Keratinocyte (primary cell): ENCODE data around the gene NUP133. TPM values are rescaled to one million over a fixed set of nuclear protein-coding genes. Genes with fewer than 3 reads are reported as not detected.
A peak's percentile ranks its signal among the peaks of the same experiment; 100 is the strongest.

Experiments
- DNase-seq: peaks from one replicate; pipeline ENCODE4 v3.0.0-alpha.2; 2011; ENCODE audit warnings: low read depth, missing footprints, low spot score
- FAIRE-seq: peaks from 2 replicates; lab custom pipeline; 2011; peaks lifted over from hg19 to GRCh38; lab: Jason Lieb, UNC
- H2AFZ ChIP-seq: 2 replicates; pipeline ENCODE4 v1.6.0; 2012; ENCODE audit warnings: low read length, control low read depth, inconsistent platforms; ENCODE audit not compliant: control insufficient read depth
- H3K27ac ChIP-seq: 2 replicates; pipeline ENCODE4 v1.5.1; 2011; ENCODE audit warnings: low read length; ENCODE audit not compliant: control insufficient read depth, insufficient read depth
- H3K27me3 ChIP-seq: 3 replicates; pipeline ENCODE4 v1.6.0; 2011; ENCODE audit warnings: low read length; ENCODE audit not compliant: control insufficient read depth, insufficient read depth; ENCODE audit errors: extremely low read depth
- H3K36me3 ChIP-seq, 2 experiments: 2 replicates in 1 of 2; 3 replicates in 1 of 2; pipeline ENCODE4 v1.5.1; 2011; ENCODE audit warnings: low read length in 2 of 2, mild to moderate bottlenecking in 1 of 2; ENCODE audit not compliant: control insufficient read depth in 2 of 2, insufficient read depth in 2 of 2; ENCODE audit errors: extremely low read depth in 1 of 2
- H3K4me1 ChIP-seq: 3 replicates; pipeline ENCODE4 v1.5.1; 2011; ENCODE audit warnings: low read length; ENCODE audit not compliant: control insufficient read depth, insufficient read depth; ENCODE audit errors: extremely low read depth
- H3K4me2 ChIP-seq: 3 replicates; pipeline ENCODE4 v1.6.0; 2011; ENCODE audit warnings: low read depth, low read length; ENCODE audit not compliant: control insufficient read depth, insufficient read depth; ENCODE audit errors: extremely low read depth
- H3K4me3 ChIP-seq, 3 experiments: fragments of 200-600 bp in 1 of 3; sonication (generic) in 1 of 3; 2 replicates in 2 of 3; 3 replicates in 1 of 3; pipeline ENCODE4 v1.5.1; 2011 to 2016; ENCODE audit warnings: low read length in 3 of 3, mild to moderate bottlenecking in 3 of 3, control low read depth in 2 of 3, inconsistent platforms in 1 of 3, low read depth in 1 of 3, mixed read lengths in 1 of 3, mixed run types in 1 of 3, moderate library complexity in 1 of 3; ENCODE audit not compliant: control insufficient read depth in 2 of 3, insufficient read depth in 2 of 3; ENCODE audit errors: extremely low read depth in 1 of 3
- H3K79me2 ChIP-seq: 2 replicates; pipeline ENCODE4 v1.6.0; 2012; ENCODE audit warnings: low read length; ENCODE audit not compliant: control insufficient read depth, insufficient read depth
- H3K9ac ChIP-seq: 3 replicates; pipeline ENCODE4 v1.6.0; 2011; ENCODE audit warnings: low read length; ENCODE audit not compliant: control insufficient read depth, insufficient read depth; ENCODE audit errors: extremely low read depth
- H3K9me1 ChIP-seq: 3 replicates; pipeline ENCODE4 v1.6.0; 2011; ENCODE audit warnings: low read length; ENCODE audit not compliant: control insufficient read depth, insufficient read depth; ENCODE audit errors: extremely low read depth
- H3K9me3 ChIP-seq: 2 replicates; pipeline ENCODE4 v1.5.1; 2012; ENCODE audit warnings: low read depth, low read length; ENCODE audit not compliant: control insufficient read depth
- H4K20me1 ChIP-seq: 3 replicates; pipeline ENCODE4 v1.6.0; 2011; ENCODE audit warnings: low read length; ENCODE audit not compliant: control insufficient read depth, insufficient read depth; ENCODE audit errors: extremely low read depth
- EZH2 ChIP-seq: IDR thresholded peaks from one replicate; pipeline ENCODE4 v1.6.1; 2012; ENCODE audit warnings: inconsistent platforms, mild to moderate bottlenecking, low read length, moderate library complexity
- dilution Hi-C: fragments of 300-500 bp; cut with MboI; formaldehyde crosslinking; loops from one replicate; pipeline ENCODE4 v1.7.0; 2020; ENCODE audit warnings: low sequenced_read_pairs; ENCODE audit not compliant: extremely low pct_ligation_motif_present
- polyA plus RNA-seq, 5 experiments: library from polyadenylated mRNA; depleted of rRNA in 3 of 5; stranded (reverse) in 3 of 5; stranded (forward) in 1 of 5; unstranded in 1 of 5; fragments of >200 nt; gene quantifications; 1 replicate in 1 of 5; 2 replicates in 3 of 5; 3 replicates in 1 of 5; pipeline versions ENCODE4 v1.2.1 to v1.2.3, GENCODE V29; 2011 to 2012; ENCODE audit warnings: missing spikeins in 2 of 5, low read depth in 1 of 5, low replicate concordance in 1 of 5
- TF ChIP-seq, protein P1 (sequence below), 3 experiments: IDR thresholded peaks in 1 of 3; conservative IDR thresholded peaks in 1 of 3; optimal IDR thresholded peaks in 1 of 3; 2 replicates in 2 of 3; 3 replicates in 1 of 3; pipeline versions ENCODE3 to v1.5.1; 2011; ENCODE audit warnings: low read length in 3 of 3, mild to moderate bottlenecking in 3 of 3, moderate library complexity in 2 of 3, control low read depth in 1 of 3, inconsistent platforms in 1 of 3; ENCODE audit not compliant: insufficient read depth in 2 of 3; ENCODE audit errors: extremely low read depth in 1 of 3

The NUP133 gene
- polyA plus RNA-seq, 1 donor (not counting 4 experiments of a cell fraction or from before 2014, with no cell fraction given) = 25.2 TPM

DNA sequence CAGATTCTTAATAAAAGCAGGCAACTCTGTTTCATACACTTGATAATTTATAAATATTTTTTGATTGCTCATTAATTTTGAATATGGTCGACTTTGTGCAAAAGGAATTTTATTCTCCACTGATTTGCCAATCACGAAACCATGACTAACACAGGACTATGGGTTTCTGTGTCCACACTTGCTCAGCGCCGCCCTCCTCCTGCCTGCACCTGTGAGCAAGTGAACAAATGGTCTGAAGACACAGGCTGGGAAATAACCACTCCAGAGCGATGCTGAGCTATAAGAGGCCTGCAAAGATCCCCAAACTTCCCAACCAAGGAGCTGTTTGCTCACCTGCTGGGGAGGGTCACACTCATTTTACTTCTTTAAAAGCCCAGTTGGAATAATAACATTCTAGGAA, 30.8 kb upstream of the NUP133 start:
- H4K20me1 ChIP-seq = no peaks in the 10 kb centered on the region
- no peaks in the 10 kb centered on the region for H3K79me2 ChIP-seq
- H3K9ac ChIP-seq = no peak overlapping the region
- H3K4me2 ChIP-seq = no peak overlapping the region
- no peak for FAIRE-seq
- H3K27ac ChIP-seq = no peak overlapping the region
- H2AFZ ChIP-seq = no peak overlapping the region
- no peaks in the 10 kb centered on the region for H3K9me3 ChIP-seq
- no peaks in the 10 kb centered on the region for H3K4me1 ChIP-seq
- dilution Hi-C loops = no loop called here
- no peaks in the 10 kb centered on the region for H3K27me3 ChIP-seq
- H3K9me1 ChIP-seq = no peaks in the 10 kb centered on the region
- no peak for DNase-seq
- peaks cover 9 to 20% of the 10 kb centered on the region in 2 experiments for H3K36me3 ChIP-seq
- TF ChIP-seq, protein P1, sequence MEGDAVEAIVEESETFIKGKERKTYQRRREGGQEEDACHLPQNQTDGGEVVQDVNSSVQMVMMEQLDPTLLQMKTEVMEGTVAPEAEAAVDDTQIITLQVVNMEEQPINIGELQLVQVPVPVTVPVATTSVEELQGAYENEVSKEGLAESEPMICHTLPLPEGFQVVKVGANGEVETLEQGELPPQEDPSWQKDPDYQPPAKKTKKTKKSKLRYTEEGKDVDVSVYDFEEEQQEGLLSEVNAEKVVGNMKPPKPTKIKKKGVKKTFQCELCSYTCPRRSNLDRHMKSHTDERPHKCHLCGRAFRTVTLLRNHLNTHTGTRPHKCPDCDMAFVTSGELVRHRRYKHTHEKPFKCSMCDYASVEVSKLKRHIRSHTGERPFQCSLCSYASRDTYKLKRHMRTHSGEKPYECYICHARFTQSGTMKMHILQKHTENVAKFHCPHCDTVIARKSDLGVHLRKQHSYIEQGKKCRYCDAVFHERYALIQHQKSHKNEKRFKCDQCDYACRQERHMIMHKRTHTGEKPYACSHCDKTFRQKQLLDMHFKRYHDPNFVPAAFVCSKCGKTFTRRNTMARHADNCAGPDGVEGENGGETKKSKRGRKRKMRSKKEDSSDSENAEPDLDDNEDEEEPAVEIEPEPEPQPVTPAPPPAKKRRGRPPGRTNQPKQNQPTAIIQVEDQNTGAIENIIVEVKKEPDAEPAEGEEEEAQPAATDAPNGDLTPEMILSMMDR (optimal IDR thresholded peaks at IDR 0.05 in 1 of 3, IDR thresholded peaks at IDR 0.05 in 1 of 3, conservative IDR thresholded peaks at IDR 0.05 in 1 of 3; ENCODE audit: extremely low read depth in 1 of 3, insufficient read depth in 2 of 3, low read length in 3 of 3) = peak in 1 of 3 experiments; percentile 13
- TF ChIP-seq EZH2 = no peak
- no peak overlapping the region for H3K4me3 ChIP-seq

DNA sequence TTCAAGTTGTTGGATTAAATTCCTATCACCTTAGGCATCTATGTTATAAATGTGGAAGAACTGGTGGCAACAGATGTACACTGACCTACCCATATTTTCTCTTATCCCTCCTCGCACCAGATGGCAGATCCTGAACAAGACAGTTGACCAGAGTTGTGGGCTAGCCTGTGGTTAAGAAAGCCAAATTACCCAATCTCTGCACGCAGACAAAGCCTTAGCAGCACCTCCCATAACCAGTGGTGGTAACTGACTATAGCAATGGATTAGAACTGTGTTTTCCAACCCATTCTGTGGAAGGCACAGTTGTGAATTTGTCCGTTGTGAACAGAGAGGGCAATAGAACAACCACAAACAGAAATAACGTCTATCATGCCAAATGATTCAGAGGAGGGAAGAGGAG, 29.8 kb upstream of the NUP133 start:
- no peaks in the 10 kb centered on the region for H3K4me1 ChIP-seq
- no peak overlapping the region for H2AFZ ChIP-seq
- H3K4me3 ChIP-seq = no peak overlapping the region
- no peak for FAIRE-seq
- H3K9me1 ChIP-seq = no peaks in the 10 kb centered on the region
- no peaks in the 10 kb centered on the region for H3K79me2 ChIP-seq
- TF ChIP-seq, protein P1 (optimal IDR thresholded peaks at IDR 0.05 in 1 of 3, IDR thresholded peaks at IDR 0.05 in 1 of 3, conservative IDR thresholded peaks at IDR 0.05 in 1 of 3; ENCODE audit: extremely low read depth in 1 of 3, insufficient read depth in 2 of 3, low read length in 3 of 3) = no peak
- TF ChIP-seq EZH2 = no peak
- dilution Hi-C loops = no loop called here
- no peaks in the 10 kb centered on the region for H4K20me1 ChIP-seq
- no peak for DNase-seq
- no peaks in the 10 kb centered on the region for H3K9me3 ChIP-seq
- no peak overlapping the region for H3K27ac ChIP-seq
- H3K9ac ChIP-seq = no peak overlapping the region
- H3K27me3 ChIP-seq = no peaks in the 10 kb centered on the region
- H3K4me2 ChIP-seq = no peak overlapping the region
- peaks cover 5 to 22% of the 10 kb centered on the region in 2 experiments for H3K36me3 ChIP-seq
